MM.1S (cell line): ENCODE measurements around the gene TSHZ2.

Source experiments
- EZH2phosphoT487 ChIP-seq: fragments of 300-600 bp; sonication (generic); IDR thresholded peaks from 2 replicates; pipeline ENCODE4 v1.6.1; 2018; ENCODE audit warnings: antibody characterized with exemption, low read length
- TF ChIP-seq, protein P1 (sequence below): fragments of 300-600 bp; sonication (generic); IDR thresholded peaks from 2 replicates; pipeline ENCODE4 v1.5.1; 2016; ENCODE audit warnings: antibody characterized with exemption, low read length, mixed read lengths

DNA sequence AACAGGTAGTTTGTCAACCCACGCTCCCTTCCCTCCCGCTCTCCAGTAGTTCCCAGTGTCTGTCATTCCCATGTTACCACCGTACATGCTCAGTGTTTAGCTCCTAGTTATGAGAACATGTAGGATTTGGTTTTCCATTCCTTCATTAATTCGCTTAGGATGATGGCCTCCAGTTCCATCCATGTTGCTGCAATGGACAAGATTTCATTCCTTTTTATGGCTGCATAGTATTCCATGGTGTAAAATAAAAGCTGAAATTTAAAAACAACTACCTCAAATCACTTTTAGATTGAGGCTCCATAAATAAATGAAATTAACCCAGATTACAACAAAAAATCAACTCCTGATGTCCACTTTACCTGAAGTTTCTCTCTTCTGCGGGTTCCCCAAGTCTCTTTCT, 430.9 kb downstream of the TSHZ2 start:
- TF ChIP-seq, protein P1, sequence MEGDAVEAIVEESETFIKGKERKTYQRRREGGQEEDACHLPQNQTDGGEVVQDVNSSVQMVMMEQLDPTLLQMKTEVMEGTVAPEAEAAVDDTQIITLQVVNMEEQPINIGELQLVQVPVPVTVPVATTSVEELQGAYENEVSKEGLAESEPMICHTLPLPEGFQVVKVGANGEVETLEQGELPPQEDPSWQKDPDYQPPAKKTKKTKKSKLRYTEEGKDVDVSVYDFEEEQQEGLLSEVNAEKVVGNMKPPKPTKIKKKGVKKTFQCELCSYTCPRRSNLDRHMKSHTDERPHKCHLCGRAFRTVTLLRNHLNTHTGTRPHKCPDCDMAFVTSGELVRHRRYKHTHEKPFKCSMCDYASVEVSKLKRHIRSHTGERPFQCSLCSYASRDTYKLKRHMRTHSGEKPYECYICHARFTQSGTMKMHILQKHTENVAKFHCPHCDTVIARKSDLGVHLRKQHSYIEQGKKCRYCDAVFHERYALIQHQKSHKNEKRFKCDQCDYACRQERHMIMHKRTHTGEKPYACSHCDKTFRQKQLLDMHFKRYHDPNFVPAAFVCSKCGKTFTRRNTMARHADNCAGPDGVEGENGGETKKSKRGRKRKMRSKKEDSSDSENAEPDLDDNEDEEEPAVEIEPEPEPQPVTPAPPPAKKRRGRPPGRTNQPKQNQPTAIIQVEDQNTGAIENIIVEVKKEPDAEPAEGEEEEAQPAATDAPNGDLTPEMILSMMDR = no peak
- no peak for TF ChIP-seq EZH2phosphoT487
